ENCODE measurements around the gene TNS1. TPM values are rescaled to one million over a fixed set of nuclear protein-coding genes. Genes with fewer than 3 reads are reported as not detected.

TNS1 gene
- total RNA-seq, 2 experiments from 2014 or later = 11.0 to 13.5 TPM

GRCh38 chr2:217827430-217828201 lies 175.2 kb downstream of the TNS1 start:
- no peaks in the 10 kb centered on the region for H3K4me1 Mint-ChIP-seq
- no peaks in the 10 kb centered on the region for H3K27me3 Mint-ChIP-seq
- H3K27ac Mint-ChIP-seq = no peak overlapping the region
- DNase-seq = no peak
- ChIA-PET POLR2A (interaction anchor here (0.7 to 0.9 kb wide), 2 partner anchors 18 to 21 kb away, joined by 3 read pairs; no protein-coding TSS in a partner anchor), CTCF (no interaction called here)
- no peak overlapping the region for H3K4me3 Mint-ChIP-seq
- H3K36me3 Mint-ChIP-seq (ENCODE audit: low read depth) = no peaks in the 10 kb centered on the region
- no peaks in the 10 kb centered on the region for H3K9me3 Mint-ChIP-seq

- no peaks in the 10 kb centered on the region for H3K4me1 Mint-ChIP-seq
- H3K4me3 Mint-ChIP-seq = no peak overlapping the region
- H3K9me3 Mint-ChIP-seq = no peaks in the 10 kb centered on the region
- no peaks in the 10 kb centered on the region for H3K36me3 Mint-ChIP-seq (ENCODE audit: low read depth)
- DNase-seq = no peak
- ChIA-PET CTCF (no interaction called here), POLR2A (interaction anchor here (0.7 kb wide), 1 partner anchor 17 kb away, joined by 3 read pairs; no protein-coding TSS in a partner anchor)
- H3K27ac Mint-ChIP-seq = no peak overlapping the region
- H3K27me3 Mint-ChIP-seq = no peaks in the 10 kb centered on the region
Observed at GRCh38 chr2:217826991-217827390, 175.8 kb downstream of the TNS1 start.

- Mint-ChIP-seq H3K36me3 (ENCODE audit: low read depth) (no peaks in the 10 kb centered on the region), H3K27ac (no peak overlapping the region), H3K27me3 (no peaks in the 10 kb centered on the region), H3K4me1 (no peaks in the 10 kb centered on the region), H3K4me3 (no peak overlapping the region), H3K9me3 (no peaks in the 10 kb centered on the region)
- ChIA-PET CTCF (no interaction called here), POLR2A (no interaction called here)
- no peak for DNase-seq
Observed at GRCh38 chr2:217826520-217826919, 176.3 kb downstream of the TNS1 start.

GRCh38 chr2:217825469-217826235 lies 177.1 kb downstream of the TNS1 start:
- ChIA-PET CTCF (interaction anchor here (1.1 kb wide), 1 partner anchor 40 kb away, joined by 3 read pairs; no protein-coding TSS in a partner anchor), POLR2A (no interaction called here)
- no peak overlapping the region for H3K4me3 Mint-ChIP-seq
- no peaks in the 10 kb centered on the region for H3K27me3 Mint-ChIP-seq
- DNase-seq = no peak
- H3K9me3 Mint-ChIP-seq = no peaks in the 10 kb centered on the region
- H3K36me3 Mint-ChIP-seq (ENCODE audit: low read depth) = no peaks in the 10 kb centered on the region
- no peak overlapping the region for H3K27ac Mint-ChIP-seq
- no peaks in the 10 kb centered on the region for H3K4me1 Mint-ChIP-seq

- Mint-ChIP-seq H3K27ac (no peak overlapping the region), H3K4me3 (no peak overlapping the region), H3K36me3 (ENCODE audit: low read depth) (no peaks in the 10 kb centered on the region), H3K9me3 (no peaks in the 10 kb centered on the region), H3K27me3 (no peaks in the 10 kb centered on the region), H3K4me1 (no peaks in the 10 kb centered on the region)
- ChIA-PET CTCF (no interaction called here), POLR2A (no interaction called here)
- no peak for DNase-seq
Observed at GRCh38 chr2:217824223-217824622, 178.6 kb downstream of the TNS1 start.

GRCh38 chr2:217823626-217824025 lies 179.2 kb downstream of the TNS1 start:
- Mint-ChIP-seq H3K36me3 (ENCODE audit: low read depth) (no peaks in the 10 kb centered on the region), H3K27ac (no peak overlapping the region), H3K9me3 (no peaks in the 10 kb centered on the region), H3K4me3 (no peak overlapping the region), H3K27me3 (no peaks in the 10 kb centered on the region), H3K4me1 (no peaks in the 10 kb centered on the region)
- ChIA-PET POLR2A (no interaction called here), CTCF (no interaction called here)
- DNase-seq = no peak

GRCh38 chr2:217822296-217823252 lies 180.2 kb downstream of the TNS1 start:
- Mint-ChIP-seq H3K4me1 (no peaks in the 10 kb centered on the region), H3K4me3 (no peak overlapping the region), H3K36me3 (ENCODE audit: low read depth) (no peaks in the 10 kb centered on the region), H3K27ac (no peak overlapping the region), H3K27me3 (no peaks in the 10 kb centered on the region), H3K9me3 (no peaks in the 10 kb centered on the region)
- no peak for DNase-seq
- CTCF ChIA-PET = interaction anchor here (1.2 kb wide), 1 partner anchor 37 kb away, joined by 3 read pairs; no protein-coding TSS in a partner anchor
- POLR2A ChIA-PET = no interaction called here

GRCh38 chr2:217821536-217822147 lies 181.2 kb downstream of the TNS1 start:
- Mint-ChIP-seq H3K4me3 (no peak overlapping the region), H3K9me3 (no peaks in the 10 kb centered on the region), H3K27ac (no peak overlapping the region), H3K27me3 (no peaks in the 10 kb centered on the region), H3K36me3 (ENCODE audit: low read depth) (no peaks in the 10 kb centered on the region), H3K4me1 (no peaks in the 10 kb centered on the region)
- ChIA-PET POLR2A (no interaction called here), CTCF (interaction anchor here (1.2 kb wide), 1 partner anchor 36 kb away, joined by 3 read pairs; no protein-coding TSS in a partner anchor)
- DNase-seq = no peak

- Mint-ChIP-seq H3K9me3 (no peaks in the 10 kb centered on the region), H3K27me3 (no peaks in the 10 kb centered on the region), H3K4me3 (no peak overlapping the region), H3K36me3 (ENCODE audit: low read depth) (no peaks in the 10 kb centered on the region), H3K4me1 (no peaks in the 10 kb centered on the region), H3K27ac (no peak overlapping the region)
- DNase-seq = no peak
- ChIA-PET POLR2A (no interaction called here), CTCF (no interaction called here)
Observed at GRCh38 chr2:217820904-217821303, 181.9 kb downstream of the TNS1 start.

- no peaks in the 10 kb centered on the region for H3K4me1 Mint-ChIP-seq
- no peaks in the 10 kb centered on the region for H3K36me3 Mint-ChIP-seq (ENCODE audit: low read depth)
- no peak overlapping the region for H3K4me3 Mint-ChIP-seq
- CTCF ChIA-PET = no interaction called here
- no peak overlapping the region for H3K27ac Mint-ChIP-seq
- no peaks in the 10 kb centered on the region for H3K27me3 Mint-ChIP-seq
- no peaks in the 10 kb centered on the region for H3K9me3 Mint-ChIP-seq
- no peak for DNase-seq
- POLR2A ChIA-PET = no interaction called here
Observed at GRCh38 chr2:217820091-217820819, 182.5 kb downstream of the TNS1 start.

- POLR2A ChIA-PET = no interaction called here
- Mint-ChIP-seq H3K9me3 (no peaks in the 10 kb centered on the region), H3K4me1 (no peaks in the 10 kb centered on the region), H3K27ac (no peak overlapping the region), H3K36me3 (ENCODE audit: low read depth) (no peaks in the 10 kb centered on the region), H3K4me3 (no peak overlapping the region), H3K27me3 (no peaks in the 10 kb centered on the region)
- DNase-seq = no peak
- CTCF ChIA-PET = no interaction called here
Observed at GRCh38 chr2:217818293-217818850, 184.4 kb downstream of the TNS1 start.
